ENCODE measurements around the gene HCN2.
"Not testable (repeated sequence)": the region's sequence is repeated elsewhere in the genome, so short reads cannot be mapped to it uniquely, and the experiment has no call there.

Gene HCN2

DNA sequence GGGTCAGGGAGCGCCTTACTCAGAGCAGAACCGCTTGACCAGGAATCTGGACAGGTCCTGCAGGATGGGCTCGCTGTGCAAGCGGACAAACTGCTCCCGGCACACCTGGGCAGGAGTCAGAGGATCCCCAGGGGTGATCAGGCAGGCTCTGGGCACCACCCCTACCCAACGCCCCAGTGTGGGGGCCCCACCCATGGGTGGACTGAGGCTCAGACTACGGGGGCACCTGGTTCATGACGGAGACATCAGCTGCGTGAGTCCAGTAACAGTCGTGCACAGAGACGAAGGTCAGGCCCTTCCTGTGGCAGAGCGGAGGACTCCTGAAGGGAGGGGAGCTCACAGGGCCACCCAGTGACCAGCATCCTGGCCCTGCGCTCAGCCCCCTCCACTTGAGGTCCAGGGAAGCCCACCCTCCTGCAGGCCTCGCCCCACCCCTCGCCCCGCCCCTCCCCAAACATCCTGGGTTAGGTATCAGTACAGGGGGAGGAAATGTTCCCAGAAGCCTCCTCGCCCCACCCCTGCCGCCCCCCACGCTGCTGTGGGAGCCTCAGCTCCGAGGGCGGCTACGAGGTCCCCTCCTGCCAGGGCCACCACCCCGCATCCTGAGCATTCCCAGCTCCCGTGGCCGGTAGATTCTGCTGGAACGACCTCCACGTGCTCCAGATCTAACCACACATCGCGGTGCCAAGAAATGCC, 28.0 kb downstream of the HCN2 start:
- no peak for DNase-seq (ENCODE audit: low spot score)
- no peak for FAIRE-seq

DNA sequence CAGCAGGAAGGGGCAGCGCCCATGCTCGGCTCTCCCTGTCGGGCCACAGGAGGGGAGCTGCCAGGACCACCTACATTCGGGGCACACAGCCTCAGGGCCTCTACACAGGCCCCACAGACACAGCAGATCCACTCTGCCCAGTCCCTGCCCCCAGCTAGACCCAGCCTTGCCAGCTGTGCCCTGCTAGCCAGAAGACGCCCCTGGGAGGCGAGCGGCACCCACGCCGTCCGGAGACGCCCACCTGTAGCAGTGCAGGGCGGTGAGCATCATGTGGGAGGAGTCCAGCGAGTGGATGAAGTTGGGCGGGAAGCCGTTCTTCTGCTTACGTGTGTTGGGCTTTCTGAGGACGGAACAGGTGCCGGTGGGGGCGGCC, 28.6 kb downstream of the HCN2 start:
- FAIRE-seq (no peak), DNase-seq (ENCODE audit: low spot score) (no peak)

DNA sequence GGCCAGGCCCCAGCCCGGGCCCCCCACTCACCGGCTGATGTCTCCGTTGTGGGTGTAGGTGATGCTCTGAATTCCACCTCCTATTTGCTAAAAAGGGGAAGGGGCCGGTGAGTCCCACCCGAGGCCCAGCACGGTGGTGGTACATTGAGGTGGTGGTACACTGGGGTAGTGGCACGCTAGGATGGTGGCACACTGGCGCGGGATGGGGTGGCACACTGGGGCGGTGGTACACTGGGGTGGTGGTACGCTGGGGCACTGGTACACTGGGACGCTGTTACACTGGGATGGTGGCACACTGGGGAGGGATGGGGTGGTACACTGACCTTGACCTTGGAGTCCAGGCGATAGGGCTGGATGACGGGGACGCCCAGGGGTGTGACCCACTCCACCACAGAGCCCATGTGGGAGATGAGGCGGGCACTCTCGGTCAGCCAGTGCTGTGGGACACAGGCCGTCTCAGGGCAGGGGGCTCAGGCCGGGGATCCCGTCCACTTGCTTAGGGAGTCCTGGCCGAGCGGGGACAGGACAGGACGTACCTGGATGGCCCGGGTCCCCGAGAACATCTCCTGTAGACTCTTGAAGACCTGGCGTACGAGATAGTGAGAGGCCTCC, 29.1 kb downstream of the HCN2 start:
- FAIRE-seq (no peak), DNase-seq (ENCODE audit: low spot score) (no peak)

DNA sequence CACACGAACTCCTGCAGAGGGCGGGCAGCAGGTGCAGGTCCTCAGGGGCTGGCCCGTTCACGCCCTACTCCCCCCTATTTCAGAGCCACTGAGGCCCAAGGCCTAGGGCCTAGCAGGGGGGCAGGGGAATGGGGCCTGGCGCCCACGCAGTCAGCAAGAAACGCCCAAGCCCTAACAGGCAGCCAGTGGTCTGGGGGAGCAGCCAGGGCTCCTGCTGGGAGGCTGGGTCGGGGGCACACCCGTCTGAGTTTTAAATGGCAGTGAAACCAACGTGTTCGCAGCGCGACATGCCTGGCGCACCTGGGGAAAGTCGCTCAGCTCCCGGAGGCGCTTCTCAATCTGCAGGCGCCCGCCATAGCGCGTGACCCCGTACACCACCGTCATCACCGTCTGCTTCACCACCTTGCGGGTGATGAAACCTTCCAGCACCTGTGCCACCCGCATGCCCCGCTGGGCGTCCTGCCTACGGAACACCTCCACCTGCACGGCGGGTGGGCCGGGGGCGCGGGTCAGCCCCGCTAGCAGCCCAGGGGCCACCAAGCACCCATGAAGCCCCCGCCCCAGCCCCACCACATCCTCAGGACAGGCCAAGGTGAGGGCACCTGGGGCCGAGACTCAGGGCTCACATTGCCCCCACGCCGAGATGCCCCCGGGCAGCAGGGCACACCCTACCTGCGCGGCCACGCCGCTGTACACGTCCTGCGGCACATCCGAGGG, 29.8 kb downstream of the HCN2 start:
- DNase-seq (ENCODE audit: low spot score) (no peak), FAIRE-seq (no peak)

DNA sequence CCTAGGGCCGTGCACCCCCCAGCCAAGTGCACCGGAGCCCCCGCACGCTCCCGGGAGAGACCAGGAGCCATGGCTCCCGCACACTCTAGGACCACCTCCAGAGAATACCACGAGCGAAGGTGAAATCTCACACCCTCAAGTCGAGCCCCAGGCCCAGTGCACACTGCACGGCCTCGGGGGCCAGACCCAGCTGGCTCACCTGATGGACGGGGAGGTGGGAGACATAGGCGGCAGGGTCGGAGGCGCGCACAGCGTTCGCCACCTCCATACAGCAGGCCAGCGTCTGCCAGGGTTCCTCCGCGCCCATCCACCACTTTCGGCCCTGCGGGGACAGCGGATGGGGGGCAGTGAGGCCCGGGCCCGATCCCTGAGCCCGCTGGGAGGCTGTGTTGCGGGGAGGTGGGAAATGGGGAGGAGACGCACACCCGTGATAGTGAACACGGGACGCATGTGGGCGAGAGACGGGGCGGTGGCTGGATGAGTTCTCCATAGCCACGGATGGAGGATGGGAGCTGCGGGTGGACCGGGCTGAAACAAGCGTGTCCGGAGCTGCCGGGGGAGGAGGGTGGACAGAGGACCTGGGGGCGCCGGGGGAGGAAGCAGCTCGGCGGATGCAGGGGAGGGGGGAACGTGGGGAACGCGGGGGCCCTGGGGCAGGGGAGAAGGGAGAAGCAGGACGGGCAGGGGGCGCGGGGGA, 30.6 kb downstream of the HCN2 start:
- no peak for FAIRE-seq
- DNase-seq (ENCODE audit: low spot score) = no peak

DNA sequence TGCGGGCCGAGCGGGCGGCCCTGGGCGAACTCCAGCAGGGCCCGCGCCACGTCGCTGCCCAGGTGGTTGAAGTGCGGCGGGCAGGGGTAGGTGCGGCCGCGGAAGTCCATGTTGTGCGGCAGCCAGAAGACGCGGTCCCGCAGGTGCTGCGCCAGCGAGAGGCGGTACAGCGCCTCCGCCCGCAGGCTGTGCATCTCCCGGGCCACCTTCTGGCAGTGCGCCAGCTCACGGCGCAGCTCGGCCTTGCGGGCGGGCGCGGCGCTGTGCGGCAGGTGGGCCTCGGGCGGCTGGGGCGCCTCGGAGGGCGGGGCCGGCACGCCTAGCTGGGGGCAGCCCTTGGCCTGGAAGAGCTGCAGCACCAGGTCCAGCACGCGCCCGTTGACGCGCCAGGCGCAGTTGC, 31.5 kb downstream of the HCN2 start:
- not testable (repeated sequence) for DNase-seq (ENCODE audit: low spot score)
- peak; percentile 44 for FAIRE-seq

DNA sequence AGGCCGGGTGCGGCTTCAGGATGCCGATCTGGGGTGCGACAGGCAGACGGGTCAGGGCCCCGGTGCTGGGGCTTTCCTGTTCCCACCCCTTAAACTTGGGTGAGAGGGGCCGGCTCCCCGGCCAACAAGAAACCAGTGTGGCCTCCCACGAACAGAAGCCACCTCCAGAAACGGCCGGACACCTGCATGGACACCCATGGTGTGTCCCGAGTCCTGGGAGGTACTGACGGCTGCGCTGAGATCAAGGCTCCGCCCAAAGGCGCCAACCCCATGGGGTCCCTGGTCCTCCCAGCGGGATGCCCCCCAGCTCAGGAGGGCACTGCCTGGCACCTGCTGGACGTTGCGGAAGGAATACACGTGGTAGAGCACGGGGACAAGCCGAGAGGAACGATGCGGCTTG, 32.1 kb downstream of the HCN2 start:
- no peak for DNase-seq (ENCODE audit: low spot score)
- FAIRE-seq = no peak

DNA sequence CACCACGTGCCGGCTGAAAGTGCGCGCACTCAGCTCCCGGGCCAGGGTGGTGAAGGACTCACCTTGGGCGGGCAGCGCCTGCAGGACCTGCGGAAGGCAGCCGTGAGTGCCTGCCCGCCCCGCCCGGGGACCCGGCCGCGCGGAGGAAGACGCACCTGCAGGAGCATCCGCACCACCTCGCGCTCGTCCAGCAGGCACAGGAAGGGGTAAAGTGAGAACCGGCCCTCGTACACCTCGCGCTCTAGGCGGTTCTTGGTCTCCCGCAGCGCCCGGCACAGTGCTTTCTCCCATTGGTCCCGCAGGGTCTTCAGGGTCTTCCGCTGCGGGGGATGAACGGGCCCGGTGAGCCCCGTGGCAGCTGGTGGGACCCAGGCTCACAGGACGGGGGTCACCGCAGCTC, 33.0 kb downstream of the HCN2 start:
- FAIRE-seq (no peak), DNase-seq (ENCODE audit: low spot score) (no peak)

DNA sequence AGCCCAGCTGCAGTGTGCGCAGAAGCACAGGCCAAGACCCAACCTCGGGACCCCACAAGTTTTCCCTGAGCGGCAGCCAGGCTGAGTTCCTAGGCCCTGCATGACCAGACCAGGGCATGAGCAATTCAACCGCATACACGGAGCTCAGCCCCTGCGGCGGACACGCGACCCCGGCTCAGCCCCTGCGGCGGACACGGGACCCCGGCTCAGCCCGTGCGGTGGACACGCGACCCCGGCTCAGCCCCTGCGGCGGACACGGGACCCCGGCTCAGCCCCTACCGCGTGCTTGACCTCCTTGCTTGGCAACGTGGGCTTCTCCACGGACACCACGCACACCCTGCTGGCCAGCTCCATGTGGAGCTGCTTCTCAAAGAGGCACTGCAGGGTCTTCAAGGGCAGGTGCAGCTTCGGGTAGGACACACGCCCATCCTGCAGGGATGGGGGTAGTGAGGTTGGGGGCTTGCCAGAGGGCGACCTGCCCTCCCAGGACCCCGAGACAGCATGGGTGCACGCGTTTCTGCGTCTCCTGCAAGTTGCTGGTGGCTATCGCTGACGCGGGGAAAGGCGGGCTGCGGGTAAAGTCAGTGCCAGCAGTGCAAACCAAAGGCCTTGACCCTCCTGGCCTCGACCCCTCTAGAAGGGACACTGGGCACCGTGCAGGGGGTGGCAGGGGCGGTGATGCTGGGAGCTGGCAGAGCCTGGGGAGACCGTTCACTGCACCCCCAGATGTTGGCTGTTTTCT, 33.7 kb downstream of the HCN2 start:
- FAIRE-seq = no peak
- DNase-seq (ENCODE audit: low spot score) = no peak

DNA sequence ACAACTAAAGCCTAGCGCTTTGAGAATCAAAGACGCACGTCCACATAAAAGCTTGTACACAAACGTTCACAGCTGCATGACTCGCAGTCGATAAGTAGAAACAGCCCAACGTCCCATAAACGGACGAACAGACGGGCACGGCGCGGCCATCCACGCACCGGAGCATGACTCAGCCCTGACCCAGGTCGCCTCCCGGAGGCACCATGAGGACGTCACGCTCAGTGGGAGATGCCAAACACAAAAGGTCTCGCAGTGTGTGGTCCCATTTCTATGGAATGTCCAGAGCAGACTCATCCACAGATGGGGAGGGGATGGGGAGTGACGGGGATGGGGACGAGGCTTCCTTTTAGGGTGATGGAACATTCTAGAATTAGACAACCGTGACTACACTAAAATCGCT, 34.3 kb downstream of the HCN2 start:
- DNase-seq (ENCODE audit: low spot score) (no peak), FAIRE-seq (no peak)

DNA sequence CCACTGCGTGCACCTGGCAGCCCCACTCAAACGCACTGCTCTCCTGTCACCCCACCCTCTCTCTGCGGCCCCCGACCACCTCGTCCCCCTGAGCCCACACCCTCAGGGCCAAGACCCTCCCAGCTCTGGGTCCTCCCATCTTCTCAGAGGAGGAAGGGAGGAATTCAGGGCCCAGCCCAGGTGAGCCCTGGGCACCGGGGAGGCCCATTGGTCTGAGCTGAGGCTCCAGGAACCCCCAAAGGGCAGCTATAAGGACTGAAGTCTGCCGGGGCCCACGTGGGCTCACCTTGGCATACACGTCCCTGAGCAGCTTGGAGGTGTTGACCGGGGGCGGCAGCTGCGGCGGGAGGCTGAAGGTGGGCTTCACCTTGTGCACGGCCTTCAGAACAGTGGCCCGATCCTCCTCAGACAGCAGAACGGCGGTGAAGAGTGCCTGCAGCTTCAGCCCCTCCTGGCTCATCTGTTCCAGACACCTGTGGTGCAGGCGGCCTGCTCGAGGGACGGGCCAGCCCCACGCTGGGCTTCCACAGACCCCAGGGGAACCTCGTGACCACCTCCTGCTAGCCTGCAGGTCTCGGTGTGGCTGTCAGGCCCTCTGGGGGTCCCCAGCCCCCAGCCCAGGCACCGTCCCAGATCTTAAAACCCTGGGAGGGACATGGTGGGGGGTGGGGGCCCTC, 34.9 kb downstream of the HCN2 start:
- peak; percentile 20 for FAIRE-seq
- no peak for DNase-seq (ENCODE audit: low spot score)

DNA sequence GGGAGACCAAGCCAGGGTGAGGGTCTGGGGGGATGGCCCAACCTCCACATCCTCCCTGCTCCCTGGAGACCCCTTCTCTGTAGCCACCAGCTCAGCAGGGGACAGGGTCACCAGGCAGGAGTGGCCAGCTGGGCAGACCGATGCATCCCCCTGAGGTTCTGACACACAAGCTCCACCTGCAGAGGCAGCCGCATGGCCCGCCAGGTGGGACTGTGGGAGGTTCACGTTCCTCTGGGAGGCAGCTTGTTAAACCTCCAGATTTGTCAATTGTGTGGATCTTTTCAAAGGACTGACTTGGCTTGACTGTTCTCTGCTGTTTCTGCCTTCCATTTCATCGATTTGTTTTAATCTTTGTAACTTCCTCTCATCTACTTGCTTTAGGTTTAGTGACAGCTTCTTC, 35.6 kb downstream of the HCN2 start:
- DNase-seq (ENCODE audit: low spot score) (no peak), FAIRE-seq (no peak)

DNA sequence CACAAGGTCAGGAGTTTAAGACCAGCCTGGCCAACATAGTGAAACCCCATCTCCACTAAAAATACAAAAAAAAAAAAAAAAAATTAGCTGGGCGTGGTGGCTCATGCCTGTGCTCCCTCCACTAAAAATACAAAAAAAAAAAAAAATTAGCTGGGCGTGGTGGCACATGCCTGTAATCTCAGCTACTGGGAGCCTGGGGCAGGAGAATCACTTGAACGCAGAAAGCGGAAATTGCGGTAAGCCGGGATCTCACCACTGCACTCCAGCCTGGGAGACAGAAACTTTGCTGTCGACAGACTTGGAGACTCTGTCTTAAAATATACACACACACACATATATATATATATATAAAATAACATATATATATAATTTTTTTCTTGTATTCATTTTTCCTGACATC, 36.9 kb downstream of the HCN2 start:
- FAIRE-seq; DNase-seq (ENCODE audit: low spot score): not testable (repeated sequence)

DNA sequence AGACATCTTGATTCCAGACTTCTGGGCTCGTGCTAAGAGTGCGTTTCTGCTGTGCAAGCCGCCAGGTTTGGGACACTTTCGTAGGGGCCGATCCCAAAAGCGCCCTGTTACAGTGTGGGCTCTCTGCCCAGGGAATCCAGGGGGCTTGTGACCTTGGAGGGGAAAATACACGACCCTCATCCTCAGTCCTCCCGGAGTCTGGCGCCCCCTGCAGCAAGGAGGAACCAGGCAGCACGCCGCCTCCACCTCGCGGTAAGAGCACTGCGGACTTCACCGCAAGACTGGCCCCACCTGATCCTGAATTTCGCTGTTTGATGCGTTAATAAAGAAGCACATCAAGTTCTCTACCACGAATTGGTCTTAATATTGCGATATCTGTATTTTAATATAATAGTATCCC, 38.5 kb downstream of the HCN2 start:
- FAIRE-seq = no peak
- no peak for DNase-seq (ENCODE audit: low spot score)

DNA sequence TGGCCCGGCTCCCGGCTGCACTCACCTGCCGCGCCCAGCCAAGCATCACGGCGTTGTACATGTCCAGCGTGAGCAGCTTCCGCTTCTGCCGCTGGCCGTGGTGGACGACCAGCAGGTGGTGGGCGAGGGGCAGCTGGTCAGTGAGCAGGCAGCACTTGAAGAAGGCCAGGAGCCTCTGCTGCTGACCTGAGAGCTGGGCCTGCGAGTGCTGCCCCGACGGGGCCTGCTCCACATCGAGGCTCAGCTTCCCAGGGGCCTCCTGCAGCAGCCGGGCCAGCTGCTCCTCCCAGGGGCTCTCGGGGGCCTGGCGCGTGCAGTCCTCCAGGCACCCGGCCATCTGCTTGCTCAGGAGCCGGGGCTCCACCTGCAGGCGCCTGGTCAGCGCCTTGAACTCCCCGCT, 39.8 kb downstream of the HCN2 start:
- DNase-seq (ENCODE audit: low spot score); FAIRE-seq: not testable (repeated sequence)

DNA sequence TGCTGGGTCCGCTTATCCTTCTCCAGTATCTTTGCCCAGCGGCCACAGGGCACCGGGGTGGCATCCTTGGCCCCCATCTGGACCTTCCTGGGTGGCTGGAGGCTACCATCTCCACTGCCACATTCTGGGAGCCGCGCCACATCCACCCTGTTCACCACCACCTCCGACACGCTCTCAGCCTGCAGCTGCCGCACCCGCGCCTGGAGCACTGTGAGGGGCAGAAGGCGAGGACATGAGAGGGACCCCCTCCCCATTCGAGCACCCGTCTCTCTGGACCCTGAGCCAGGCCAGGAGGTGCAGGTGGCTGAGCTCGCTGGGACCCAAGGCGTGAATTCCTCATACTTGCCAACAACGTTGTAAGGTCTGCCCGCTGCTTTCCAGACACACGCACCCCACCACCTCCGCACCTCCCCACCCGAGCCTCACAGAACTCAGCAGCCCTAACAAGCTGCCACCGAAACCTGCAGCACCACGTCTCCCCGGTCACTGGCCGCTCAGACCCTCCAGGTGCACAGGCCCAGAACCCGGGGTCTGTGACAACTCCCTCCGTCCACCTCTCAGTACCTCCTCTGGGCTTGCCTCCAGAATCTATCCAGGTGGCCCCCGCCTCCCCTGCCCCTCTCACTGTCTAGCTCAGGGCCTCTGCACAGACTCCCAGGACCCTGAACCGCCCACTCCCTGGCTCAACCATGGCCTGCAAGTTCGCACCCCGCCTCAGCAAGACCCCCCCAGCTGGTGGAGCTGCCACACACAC, 40.5 kb downstream of the HCN2 start:
- no peak for FAIRE-seq
- DNase-seq (ENCODE audit: low spot score) = no peak

DNA sequence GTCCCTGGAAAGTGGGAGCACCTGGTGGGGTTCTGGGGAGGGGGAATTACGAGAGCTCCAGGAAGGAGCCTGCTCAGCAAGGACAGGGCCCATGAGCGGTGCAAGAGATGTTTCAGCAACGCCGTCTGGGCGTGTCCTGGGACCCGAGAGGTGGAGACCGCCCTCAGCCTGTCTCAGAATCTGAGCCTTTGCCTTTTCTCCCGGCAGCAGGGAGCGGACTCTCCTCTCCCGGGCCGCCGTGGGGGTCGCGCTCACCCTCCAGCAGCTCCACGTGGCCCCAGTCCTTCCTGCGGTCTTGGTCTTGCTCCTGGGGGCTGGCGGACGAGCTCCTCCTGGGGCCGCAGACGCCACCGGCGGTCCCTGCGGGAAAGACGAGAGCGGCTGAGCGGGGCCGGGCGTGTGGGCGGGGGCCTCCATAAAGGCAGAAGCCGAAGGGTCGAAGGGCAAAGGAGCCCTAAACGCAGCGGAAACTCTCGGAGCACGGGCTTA, 42.9 kb downstream of the HCN2 start:
- DNase-seq (ENCODE audit: low spot score) (peak; percentile 51), FAIRE-seq (no peak)

DNA sequence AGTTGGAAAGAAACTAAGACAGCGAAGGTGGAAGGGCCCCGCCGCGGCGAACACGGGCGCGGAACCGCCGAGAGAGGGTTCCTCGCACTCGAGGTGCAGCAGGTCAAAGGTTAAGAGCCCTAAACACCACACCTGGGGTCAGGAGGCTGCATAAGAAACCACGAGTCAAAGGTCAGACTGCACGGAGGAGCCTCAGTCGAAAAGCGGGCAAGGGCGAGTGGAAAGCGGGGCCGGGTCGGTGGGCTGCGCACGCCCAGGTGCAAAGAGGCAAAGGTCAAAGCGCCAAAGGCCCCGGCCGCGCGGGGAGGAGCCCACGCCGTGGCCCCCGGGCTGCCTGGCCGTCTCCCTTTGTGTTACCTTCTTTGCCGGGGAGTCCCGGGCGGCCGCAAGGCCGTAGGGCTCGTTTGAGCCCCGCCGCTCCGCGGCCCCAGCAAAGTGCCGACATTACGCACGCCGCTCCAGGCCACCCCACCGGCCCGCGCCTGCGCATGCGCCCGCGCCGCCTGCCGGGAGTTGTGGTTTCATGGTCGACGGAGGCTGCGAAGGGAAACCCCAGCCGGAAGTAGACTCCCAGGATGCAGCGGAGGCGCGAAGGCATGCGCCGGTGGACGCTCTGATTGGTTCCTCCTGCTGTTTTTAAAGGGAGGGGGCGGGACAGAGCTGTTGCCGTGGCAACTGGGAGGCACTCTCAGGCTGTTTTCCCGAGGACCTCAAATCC, 43.5 kb downstream of the HCN2 start, which contains the start of gene POLRMT:
Gene POLRMT (minus strand): TSS at position 470 of the 718 bp plus-strand sequence. CDS start 25 bp downstream, at position 445.
- FAIRE-seq = no peak

More for the DNA sequence above, 43.5 kb downstream of the HCN2 start, which contains the start of gene POLRMT:
- peak; percentile 99 for DNase-seq (ENCODE audit: low spot score)

All from urothelium cell line (cell line).